GM21529 (cell line): ENCODE results near the gene PDCD5.
"Not testable (repeated sequence)": the region's sequence is repeated elsewhere in the genome, so short reads cannot be mapped to it uniquely, and the experiment has no call there.

ENCODE experiments used
- ATAC-seq: cut with Tn5 transposase; IDR thresholded peaks from one replicate; pipeline ENCODE4 v1.9.1; 2021; ENCODE audit not compliant: unreplicated experiment

PDCD5 gene

GRCh38 chr19:32576790-32577189 is 4.2 kb upstream of the PDCD5 start:
- ATAC-seq = no peak

GRCh38 chr19:32580353-32580900 is 563 bp upstream of the PDCD5 start:
- ATAC-seq = peak; percentile 28

GRCh38 chr19:32581705-32582179 is 752 bp downstream of the PDCD5 start:
- peak; percentile 7 for ATAC-seq

GRCh38 chr19:32587747-32588504 is 6.9 kb downstream of the PDCD5 start:
- not testable (repeated sequence) for ATAC-seq

- no peak for ATAC-seq
Measured at GRCh38 chr19:32594021-32594420, 13.0 kb downstream of the PDCD5 start.

- no peak for ATAC-seq
Measured at GRCh38 chr19:32595491-32595890, 14.5 kb downstream of the PDCD5 start.

- ATAC-seq = no peak
Measured at GRCh38 chr19:32598022-32598421, 17.0 kb downstream of the PDCD5 start.

GRCh38 chr19:32599258-32599657 is 18.3 kb downstream of the PDCD5 start:
- ATAC-seq = no peak

DNA sequence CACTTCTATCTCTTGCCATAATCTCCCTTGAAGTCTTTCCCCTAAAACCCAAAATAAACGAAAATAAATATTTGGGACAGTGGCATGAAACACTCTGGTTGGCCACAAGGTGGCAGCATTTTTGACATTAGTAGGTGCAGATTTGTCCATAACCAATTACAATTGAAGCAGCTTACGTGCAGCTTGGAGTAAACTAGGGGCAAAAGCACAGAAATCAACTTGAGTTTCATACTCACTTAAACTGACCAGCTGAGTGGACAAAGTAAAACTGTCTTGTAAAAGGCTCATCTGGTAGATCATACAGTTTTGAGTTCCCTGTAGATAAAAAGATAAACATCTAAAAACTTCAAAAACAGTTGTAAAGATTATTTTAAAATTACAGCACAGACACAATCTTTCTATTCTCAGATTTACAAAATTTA is 18.8 kb downstream of the PDCD5 start:
- no peak for ATAC-seq

- ATAC-seq = no peak
Measured at GRCh38 chr19:32603961-32604360, 23.0 kb downstream of the PDCD5 start.

GRCh38 chr19:32605544-32605943 is 24.6 kb downstream of the PDCD5 start:
- no peak for ATAC-seq

GRCh38 chr19:32606289-32606688 is 25.3 kb downstream of the PDCD5 start:
- ATAC-seq = no peak

GRCh38 chr19:32607479-32607878 is 26.5 kb downstream of the PDCD5 start:
- no peak for ATAC-seq

DNA sequence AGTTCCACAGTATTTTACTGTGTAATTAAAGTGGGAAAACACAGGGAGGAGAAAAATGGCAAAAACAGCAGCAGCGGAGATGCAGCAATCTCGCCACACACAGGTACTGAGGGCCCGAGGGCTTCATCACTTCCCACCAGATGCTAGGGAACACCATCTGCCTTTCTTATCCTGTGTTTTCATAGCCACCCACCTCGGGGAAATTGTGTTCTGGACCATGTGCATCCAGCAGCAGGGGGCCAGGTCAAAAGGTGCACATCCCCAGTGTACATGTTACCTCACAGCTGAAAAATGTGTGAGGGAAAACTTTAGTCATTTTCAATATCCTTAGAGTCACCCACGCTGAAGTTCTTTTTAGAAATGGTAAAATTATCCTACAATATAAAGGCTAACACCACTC is 30.2 kb downstream of the PDCD5 start:
- no peak for ATAC-seq

- ATAC-seq = no peak
Measured at GRCh38 chr19:32613008-32613407, 32.0 kb downstream of the PDCD5 start.

GRCh38 chr19:32614916-32615315 is 33.9 kb downstream of the PDCD5 start:
- ATAC-seq = no peak

DNA sequence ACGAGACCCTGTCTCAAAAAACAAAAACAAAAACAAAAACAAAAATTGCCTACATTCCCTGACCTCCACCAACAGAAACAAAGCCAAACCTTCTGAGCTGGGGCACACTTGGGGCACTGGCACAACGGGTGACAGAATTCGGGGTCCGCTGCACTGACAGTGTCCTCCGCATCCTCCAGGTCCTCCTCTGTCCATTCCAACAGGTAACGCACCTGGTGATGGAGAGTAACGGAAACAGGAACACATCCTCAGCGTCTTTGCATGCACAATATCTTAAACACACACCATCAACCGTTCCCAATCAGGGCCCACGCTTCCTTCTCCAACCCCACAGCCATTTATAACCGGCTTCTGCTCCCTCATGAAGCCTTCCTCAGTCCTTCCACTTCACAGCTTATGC is 34.6 kb downstream of the PDCD5 start:
- no peak for ATAC-seq

DNA sequence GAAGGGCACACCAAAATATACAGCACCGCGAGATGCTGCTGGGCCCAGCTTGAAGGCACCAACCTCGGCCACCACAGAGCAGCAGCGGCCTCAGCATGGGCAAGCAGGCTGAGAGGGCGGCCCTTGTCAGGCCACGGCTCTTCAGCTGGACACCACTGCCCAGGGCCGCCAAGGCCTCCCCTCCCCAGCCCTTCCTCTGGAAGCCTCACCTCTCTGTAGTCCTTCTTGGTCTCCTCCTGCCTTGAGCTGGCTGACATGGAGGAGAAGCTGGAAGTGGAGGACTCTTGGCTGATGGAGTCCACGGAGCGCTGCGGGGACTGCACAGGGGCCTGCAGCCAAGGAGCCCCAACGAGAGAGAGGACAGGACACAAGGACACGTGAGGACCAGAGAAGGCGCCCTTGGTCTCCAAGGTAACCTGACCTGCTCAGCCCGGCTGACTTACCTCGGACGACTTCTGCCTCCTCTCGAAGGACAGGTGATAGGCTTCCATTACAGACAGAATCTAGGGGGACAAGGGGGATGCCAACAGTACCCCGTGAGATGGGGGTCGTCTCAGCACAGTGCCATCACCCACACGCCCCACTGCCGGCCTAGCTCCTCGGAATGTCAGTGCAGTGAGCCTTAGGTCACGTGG is 38.2 kb downstream of the PDCD5 start:
- no peak for ATAC-seq

DNA sequence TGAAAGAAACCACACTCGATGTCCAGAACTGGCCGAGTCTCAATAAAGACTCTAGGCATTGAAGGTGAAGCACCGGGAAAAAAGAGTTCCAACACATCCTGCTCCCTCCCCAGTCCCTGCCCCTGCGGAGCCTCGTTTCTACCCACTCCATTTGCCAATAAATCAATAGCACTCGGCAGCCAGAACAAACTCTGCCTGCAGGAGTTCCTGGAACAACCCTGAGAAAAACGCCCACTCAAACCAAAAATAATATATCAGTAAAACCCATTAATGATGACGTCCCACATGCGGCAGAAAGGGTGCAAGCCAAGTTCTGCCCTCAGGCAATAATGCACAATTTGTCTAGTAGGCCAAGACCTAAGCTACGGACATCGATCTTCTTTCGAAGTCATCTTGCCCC is 41.0 kb downstream of the PDCD5 start:
- no peak for ATAC-seq

DNA sequence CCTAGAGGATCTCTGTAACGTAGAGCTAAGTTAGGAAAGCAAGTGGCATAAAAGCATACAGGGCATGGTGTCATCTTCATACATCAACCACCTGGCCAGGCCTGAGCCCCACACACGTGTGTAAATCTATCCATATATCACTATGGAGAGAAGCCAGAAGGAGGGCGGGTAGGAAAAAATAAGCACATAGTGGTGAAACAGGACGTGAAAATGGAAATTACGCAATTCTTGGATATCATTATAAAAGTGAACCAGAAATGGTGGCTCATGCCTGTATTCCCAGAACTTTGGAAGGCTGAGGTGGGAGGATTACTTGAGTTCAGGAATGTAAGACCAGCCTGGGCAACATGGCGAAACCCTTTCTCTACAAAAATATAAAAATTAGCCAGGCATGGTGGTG is 43.4 kb downstream of the PDCD5 start:
- ATAC-seq = no peak

GRCh38 chr19:32626969-32627368 is 46.0 kb downstream of the PDCD5 start:
- no peak for ATAC-seq

DNA sequence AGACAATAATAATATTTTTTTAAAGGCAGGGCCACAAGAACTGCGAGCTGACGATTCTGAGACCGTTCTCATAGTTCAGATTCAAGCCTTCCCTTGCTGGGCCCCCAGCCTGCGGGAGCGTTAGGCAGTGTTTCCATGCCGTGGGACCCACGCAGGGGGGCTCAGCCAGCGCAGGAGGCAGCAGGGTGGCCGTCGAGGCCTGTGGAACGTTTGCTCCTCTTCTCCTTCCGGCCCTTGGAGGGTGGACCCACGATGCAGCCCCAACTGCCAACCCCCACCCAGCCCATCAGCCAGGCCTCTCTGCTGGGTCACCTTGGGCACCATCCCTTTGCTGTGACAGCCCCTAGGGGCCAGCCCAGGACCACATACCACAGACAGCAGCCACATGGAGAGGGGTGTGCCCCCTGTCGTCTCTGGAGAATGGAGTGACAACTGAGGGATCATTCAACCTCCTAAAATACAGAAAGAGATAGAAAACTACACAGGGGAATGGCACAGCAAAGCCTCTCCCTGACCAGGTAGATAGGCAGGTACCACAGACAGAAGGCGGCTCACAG is 46.8 kb downstream of the PDCD5 start:
- ATAC-seq = no peak
